Stimulated activated CD4-positive, alpha-beta T cell treated with anti-CD3 and anti-CD28 coated beads, Interleukin-15, amount 100 ng/mL, for 1 hour (primary cell): ENCODE data around the gene PNLDC1.
"Not testable (repeated sequence)": the region's sequence is repeated elsewhere in the genome, so short reads cannot be mapped to it uniquely, and the experiment has no call there.

ENCODE experiments used
- DNase-seq, 2 donors: peaks; one replicate each; pipeline ENCODE4 v3.0.0-alpha.2; 2020; ENCODE audit warnings: low read depth in 1 of 2, low spot score in 1 of 2

The PNLDC1 gene

DNA sequence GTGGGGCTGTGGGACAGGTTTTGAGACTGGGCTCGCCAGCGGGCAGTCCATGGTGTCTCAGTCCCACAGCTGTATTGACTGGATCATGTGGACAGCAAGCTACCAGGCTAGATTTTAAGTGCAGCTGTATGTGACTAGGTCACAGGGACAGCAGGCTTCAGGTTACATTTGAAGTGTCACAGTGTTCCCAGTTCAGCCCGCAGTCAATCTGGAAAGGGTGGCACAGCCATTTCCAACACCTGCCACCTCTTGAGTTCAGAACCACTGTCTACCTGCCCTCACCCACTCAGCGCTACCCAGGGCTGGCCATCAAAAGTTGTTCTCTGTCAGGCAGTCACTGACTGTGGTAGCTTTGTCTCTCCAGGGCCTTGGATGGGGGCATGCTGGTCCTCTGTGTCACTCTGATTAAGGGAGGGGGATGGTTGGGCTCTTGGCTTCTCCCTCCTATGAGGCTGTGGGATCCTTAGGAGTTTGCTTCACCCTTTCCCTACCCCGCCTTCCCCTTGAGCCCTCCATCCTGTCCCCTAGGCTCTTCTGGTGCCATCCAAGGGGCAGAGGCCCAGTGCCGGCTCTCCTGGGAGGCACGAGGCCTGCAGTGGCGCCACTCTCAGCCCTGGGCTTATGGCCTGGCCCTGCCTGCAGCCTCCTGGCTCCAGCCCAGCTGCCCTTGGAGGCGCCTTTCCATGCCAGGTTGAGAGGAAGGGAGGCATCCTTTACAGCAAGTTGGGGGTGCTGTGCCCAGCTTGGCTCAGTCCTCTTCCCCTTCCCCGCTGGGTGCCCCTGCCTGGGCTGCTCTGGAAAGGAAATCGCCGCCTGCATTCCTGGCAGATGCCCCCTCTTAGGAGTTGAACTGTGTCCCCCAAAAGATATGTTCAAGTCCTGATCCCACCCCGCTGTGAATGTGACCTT, 44.9 kb downstream of the PNLDC1 start:
- no peak for DNase-seq

DNA sequence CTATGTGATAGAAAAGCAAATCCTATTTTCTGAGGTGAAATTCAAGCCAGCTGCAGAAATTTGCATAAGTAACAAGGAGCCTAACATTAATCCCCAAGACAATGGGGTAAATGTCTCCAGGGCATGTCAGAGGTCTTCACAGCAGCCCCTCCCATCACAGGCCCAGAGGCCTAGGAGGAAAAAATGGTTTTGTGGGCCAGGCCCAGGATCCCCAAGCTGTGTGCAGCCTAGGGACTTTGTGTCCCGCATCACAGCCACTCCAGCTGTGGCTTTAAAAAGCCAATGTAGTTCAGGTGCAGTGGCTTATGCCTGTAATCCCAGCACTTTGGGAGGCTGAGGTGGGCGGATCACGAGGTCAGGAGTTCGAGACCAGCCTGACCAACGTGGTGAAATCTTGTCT, 48.5 kb downstream of the PNLDC1 start:
- DNase-seq = not testable (repeated sequence)

DNA sequence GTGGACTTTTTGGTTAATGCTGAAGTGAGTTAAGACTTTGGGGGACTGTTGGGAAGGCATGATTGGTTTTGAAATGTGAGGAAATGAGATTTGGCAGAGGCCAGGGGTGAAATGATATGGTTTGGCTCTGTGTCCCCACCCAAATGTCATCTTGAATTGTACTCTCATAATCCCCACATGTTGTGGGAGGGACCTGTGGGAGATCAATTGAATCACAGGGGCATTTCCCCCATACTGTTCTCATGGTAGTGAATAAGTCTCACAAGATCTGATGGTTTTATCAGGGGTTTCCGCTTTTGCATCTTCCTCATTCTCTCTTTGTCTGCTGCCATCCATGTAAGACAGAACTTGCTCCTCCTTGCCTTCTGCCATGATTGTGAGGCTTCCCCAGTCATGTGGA, 49.8 kb downstream of the PNLDC1 start:
- not testable (repeated sequence) for DNase-seq

DNA sequence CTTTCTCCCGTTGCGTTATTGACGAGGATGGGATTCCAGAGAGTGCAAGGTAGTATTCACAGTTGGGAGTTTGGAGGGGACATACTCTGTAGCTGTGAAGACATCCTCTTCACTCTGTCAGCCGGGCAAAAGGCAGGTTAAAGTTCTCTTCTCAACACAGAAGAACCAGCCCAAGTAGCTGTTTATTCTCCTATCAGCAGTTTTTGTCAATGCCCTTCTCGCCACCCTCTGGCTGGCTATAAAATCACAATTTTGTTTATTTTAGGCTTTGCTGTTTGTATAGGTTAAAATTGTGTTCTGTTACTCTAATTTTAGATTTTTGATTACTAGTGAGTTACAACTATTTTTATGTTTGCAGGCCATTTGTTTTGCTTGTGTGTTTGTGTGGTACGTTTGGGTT, 52.8 kb downstream of the PNLDC1 start:
- DNase-seq = no peak

DNA sequence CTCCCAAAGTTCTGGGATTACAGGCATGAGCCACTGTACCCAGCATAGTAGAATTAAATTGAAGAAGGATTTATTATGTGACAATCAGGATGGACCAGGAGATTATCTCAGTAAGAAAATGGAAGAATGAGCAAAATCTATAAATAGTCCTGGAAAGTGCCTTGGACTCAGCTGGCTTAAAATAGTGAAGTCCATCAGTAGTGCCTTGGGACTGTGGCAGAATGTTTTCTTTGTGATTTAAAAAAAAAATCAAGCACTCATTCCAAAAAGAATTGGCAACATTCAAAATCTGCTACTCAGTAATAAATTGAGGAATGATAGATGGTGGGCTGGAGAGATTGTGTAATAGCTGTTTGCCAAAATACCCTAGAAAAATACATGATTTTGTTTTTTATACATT, 53.7 kb downstream of the PNLDC1 start:
- no peak for DNase-seq

DNA sequence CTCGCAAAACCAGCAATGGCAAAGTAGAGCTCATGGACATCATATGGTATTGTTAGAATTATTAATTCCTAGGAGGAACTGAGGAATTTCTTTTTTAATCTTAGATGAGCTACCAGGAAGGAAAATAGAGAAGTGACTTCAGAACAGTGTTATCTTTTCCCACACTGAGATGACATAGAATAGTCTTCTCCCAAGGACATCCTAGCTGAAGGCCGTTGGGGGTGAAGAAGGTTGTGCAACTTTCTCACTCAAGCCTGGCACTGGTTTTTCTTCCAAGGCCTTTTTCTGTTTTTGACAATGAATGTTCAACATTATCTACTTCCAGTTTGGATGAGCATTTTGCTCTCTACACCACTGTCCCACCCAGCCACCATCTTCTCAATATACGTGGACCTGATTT, 54.9 kb downstream of the PNLDC1 start:
- DNase-seq = no peak

DNA sequence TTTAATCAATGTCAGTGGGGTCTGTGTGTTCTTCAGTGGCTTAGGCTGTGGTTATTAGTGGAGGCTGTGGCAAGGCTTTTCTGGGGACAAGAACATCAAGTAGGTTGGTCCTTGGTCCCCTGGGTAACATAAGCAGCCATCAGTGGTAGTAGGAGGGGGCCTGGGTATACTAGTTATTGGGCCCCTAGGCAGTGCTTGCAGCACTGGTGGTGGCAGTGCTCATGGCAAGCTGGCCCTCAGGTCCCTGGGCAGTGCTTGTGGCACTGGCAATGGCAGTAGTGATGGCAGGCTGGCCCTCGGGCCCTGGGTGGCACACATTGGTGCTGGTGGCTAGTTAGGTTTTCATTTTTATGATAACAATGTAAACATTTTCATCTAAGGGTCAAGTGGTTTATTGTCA, 58.2 kb downstream of the PNLDC1 start:
- DNase-seq = no peak

DNA sequence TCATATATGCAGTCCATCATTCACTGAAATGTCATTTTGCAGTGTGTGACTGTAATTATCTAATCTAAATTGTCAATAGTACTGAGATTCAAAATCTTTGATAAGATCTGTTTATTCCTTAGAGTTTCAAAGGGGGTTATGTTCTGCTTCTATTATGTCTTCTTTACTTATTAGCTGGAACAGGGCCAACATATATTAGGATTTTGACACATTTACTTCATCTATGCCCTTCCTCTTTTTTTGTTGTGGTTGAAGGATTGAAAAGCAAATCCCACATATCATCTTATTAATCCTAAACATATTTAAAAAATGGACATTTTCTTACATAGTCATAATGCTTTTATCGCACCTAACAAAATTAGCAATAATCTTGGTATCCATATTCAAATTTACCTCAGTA, 60.4 kb downstream of the PNLDC1 start:
- DNase-seq = no peak

DNA sequence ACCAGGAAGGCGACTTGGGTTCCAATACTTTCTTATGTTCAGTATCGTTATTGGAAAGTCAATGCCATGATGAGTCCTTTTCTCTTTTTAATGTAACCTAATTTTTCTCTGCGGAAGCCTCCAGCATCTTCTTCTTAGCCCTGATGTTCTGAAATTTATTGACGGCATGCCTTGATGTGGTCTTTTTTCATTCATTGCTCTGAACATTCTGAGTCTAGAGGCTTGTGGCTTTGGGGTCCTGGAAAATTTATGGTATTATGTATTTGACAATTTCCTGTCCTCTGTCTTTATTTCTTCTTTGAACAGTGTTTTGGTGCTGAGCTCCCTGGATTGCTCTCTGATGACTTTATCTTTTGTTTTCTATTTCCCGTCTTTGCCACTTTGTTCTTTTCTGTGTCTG, 62.0 kb downstream of the PNLDC1 start:
- DNase-seq = no peak

DNA sequence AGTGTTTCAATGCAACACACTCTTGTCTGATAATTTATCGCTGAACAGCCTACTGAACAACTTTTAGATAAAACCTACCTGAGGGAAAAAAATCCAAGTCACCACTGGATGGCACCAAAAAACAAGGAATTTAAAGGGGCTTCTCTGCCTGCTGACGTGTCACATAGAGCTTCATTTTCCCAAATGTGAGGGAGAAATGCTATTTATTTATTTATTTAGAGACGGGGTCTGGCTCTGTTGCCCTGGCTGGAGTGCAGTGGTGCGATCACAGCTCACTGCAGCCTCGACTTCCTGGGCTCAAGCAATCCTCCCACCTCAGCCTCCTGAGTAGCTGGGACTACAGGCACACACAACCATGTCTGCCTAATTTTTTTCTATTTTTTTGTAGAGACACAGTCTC, 63.3 kb downstream of the PNLDC1 start:
- not testable (repeated sequence) for DNase-seq

DNA sequence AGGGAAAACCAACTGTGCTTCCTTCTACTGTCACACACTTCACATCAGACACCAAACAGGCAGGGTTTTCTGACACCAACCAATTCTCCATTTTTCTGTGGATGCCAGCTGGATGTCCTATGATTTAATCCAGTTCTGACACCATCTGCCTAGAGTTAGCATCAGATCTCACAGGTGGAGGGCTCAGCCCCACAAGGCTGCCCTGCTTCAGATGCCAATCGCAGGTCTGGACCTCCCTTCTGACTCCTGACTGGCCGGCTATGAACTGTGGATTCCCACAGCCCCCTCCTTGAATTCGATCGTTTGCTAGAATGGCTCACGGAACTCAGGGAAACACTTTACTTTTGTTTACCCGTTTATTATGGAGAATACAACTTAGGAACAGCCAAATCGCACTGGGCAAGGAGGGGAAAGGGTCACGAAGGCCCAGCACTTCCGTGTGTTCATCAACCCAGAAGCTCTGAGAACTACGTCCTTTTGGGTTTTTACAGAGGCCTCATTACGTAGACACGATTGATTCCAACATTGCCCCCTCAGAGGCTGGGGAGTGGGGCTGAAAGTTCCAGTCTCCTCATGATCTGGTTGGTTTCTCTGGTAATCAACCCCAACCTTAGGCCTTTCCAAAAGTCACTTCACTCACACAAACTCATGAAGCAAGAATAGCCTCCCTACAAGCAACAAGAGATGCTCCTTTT, 65.3 kb downstream of the PNLDC1 start:
- DNase-seq = no peak

DNA sequence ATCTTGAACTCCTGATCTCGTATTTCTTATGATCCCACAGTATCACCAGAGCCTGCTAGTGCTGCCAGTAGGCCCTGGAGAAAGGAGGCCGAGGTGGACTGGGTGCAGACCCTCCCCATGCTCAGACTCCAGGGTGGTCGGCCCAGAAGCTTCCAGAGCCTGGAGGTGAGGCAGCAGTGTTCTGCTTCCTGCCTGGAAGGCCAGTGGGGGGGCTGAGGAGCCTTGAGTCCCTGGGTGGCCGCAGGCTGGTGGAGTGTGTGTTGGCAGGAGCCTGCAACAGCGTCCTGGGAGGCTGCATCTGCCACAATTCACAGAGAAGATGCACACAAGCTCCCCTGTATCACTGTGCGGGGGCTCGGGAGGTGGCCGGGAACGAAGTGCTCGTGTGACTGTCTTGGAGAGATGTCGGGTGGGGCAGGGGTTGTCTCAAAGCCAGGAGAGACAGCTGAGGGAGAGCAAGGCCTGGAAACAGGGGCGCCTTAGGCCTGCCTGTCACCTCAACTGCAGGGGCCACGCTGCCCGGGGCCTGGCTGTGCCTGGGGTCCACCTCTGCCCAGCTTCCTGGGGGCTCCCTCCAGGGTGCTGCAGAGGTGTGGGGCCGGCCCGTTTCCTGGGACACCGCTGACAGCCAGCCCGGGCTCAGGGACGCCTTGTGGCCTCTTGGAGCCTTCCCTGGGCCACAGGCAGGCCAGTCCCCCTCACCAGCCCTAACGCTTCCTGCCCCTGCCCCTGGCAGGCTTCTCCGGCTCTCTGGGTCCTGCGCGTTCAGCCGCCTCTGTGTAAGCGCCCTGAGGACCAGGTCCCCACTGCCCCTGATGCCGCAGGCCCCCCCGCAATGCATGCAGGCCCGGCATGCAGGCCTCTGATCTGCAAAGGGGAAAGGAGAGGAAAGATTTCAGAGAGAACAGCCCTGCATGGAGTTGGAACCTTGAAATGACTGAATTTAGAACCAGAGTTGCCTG, 66.5 kb downstream of the PNLDC1 start:
- DNase-seq = no peak
